ENCODE results near the gene MAG.
A peak's percentile ranks its signal among the peaks of the same experiment; 100 is the strongest.

MAG gene

GRCh38 chr19:35310331-35310730, 18.4 kb downstream of the MAG start:
- Histone ChIP-seq H3K79me1 (ENCODE audit: low read length) (no peaks in the 10 kb centered on the region), H3K4ac (ENCODE audit: low read depth, low read length) (no peak overlapping the region), H3K9me3 (ENCODE audit: insufficient read depth, low read depth, low read length) (no peaks in the 10 kb centered on the region), H3K4me2 (ENCODE audit: low read length) (no peak overlapping the region), H4K12ac (ENCODE audit: low read depth, low read length) (no peak overlapping the region), H3K23ac (ENCODE audit: low read length) (no peak overlapping the region), H2AK5ac (ENCODE audit: low read length) (no peak overlapping the region), H3K27ac (ENCODE audit: low read depth, low read length) (no peak overlapping the region), H2AFZ (ENCODE audit: insufficient read depth, low read length, poor library complexity) (no peak overlapping the region), H4K91ac (ENCODE audit: low read depth, low read length) (no peak overlapping the region), H2BK12ac (ENCODE audit: low read length) (no peak overlapping the region), H3K79me2 (ENCODE audit: control insufficient read depth, insufficient read depth, low read length, poor library complexity) (no peaks in the 10 kb centered on the region), H3K14ac (ENCODE audit: low read length) (no peak overlapping the region), H3K27me3 (ENCODE audit: insufficient read depth, low read length) (no peaks in the 10 kb centered on the region), H3K4me1 (ENCODE audit: control insufficient read depth in 1 of 2, insufficient read depth in 2 of 2, low read length in 2 of 2) (peaks cover 6 to 13% of the 10 kb centered on the region in 2 experiments), H3K18ac (ENCODE audit: low read length) (no peak overlapping the region), H4K8ac (ENCODE audit: low read depth, low read length) (no peak overlapping the region), H3K9ac (ENCODE audit: low read length) (no peak overlapping the region), H3K4me3 (ENCODE audit: low read depth, low read length) (no peak overlapping the region), H3K36me3 (ENCODE audit: control insufficient read depth in 1 of 2, insufficient read depth in 2 of 2, low read length in 2 of 2) (no peaks in the 10 kb centered on the region), H2BK120ac (ENCODE audit: insufficient read depth, low read length, poor library complexity) (no peak overlapping the region), H2BK5ac (ENCODE audit: low read depth, low read length, poor library complexity) (no peak overlapping the region)
- no CpG with 5 or more reads among the region's 12 CpGs for WGBS (ENCODE audit: extremely low coverage, insufficient coverage, insufficient read length)
- peak; percentile 80 to 87 for DNase-seq

GRCh38 chr19:35310811-35311465, 19.0 kb downstream of the MAG start:
- Histone ChIP-seq H3K36me3 (ENCODE audit: control insufficient read depth in 1 of 2, insufficient read depth in 2 of 2, low read length in 2 of 2) (no peaks in the 10 kb centered on the region), H3K4me2 (ENCODE audit: low read length) (no peak overlapping the region)
- WGBS (ENCODE audit: extremely low coverage, insufficient coverage, insufficient read length) = no CpG with 5 or more reads among the region's 10 CpGs

DNA sequence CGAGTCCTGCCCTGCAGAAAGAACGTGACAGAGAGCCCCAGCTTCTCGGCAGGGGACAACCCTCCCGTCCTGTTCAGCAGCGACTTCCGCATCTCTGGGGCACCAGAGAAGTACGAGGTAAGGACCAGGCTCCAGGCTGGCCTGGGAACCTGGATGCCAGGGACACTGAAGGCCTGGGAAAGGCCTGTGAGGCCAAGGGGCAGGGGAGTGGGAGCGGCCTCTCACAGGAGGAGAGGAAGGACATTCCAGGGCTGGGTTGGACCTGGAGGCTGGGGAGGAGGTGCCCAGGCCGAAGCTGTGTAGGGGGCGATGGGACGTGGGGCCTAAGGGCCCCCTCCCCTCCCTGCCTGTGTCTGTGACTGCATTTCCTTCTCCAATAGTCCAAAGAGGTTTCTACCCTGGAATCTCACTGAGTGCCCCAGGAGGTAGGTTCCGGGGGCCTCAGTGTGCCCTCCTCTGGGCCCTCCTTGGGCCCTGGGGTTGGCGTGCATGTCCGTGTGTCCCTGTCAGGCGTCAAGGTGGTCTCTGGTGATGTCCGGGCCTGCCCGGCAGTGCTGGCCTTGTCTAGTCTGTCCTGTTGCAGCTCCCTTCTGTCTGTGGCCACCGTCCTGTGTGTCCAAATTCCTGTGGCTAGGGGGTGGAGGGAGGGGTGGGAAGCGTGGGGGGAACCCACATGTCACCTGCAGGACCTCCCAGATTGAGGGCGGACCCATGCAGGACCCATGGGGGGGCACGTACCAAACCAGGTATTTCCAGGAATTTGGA, 20.1 kb downstream of the MAG start:
- Histone ChIP-seq H3K23ac (ENCODE audit: low read length) (no peak overlapping the region), H4K8ac (ENCODE audit: low read depth, low read length) (no peak overlapping the region), H3K36me3 (ENCODE audit: control insufficient read depth in 1 of 2, insufficient read depth in 2 of 2, low read length in 2 of 2) (no peaks in the 10 kb centered on the region), H4K12ac (ENCODE audit: low read depth, low read length) (no peak overlapping the region), H3K27me3 (ENCODE audit: insufficient read depth, low read length) (no peaks in the 10 kb centered on the region), H3K14ac (ENCODE audit: low read length) (no peak overlapping the region), H3K4me2 (ENCODE audit: low read length) (no peak overlapping the region), H3K9ac (ENCODE audit: low read length) (no peak overlapping the region), H3K9me3 (ENCODE audit: insufficient read depth, low read depth, low read length) (no peaks in the 10 kb centered on the region), H3K4me1 (ENCODE audit: control insufficient read depth in 1 of 2, insufficient read depth in 2 of 2, low read length in 2 of 2) (peaks cover 6 to 13% of the 10 kb centered on the region in 2 experiments), H2AFZ (ENCODE audit: insufficient read depth, low read length, poor library complexity) (no peak overlapping the region), H4K91ac (ENCODE audit: low read depth, low read length) (no peak overlapping the region), H3K27ac (ENCODE audit: low read depth, low read length) (no peak overlapping the region), H2BK5ac (ENCODE audit: low read depth, low read length, poor library complexity) (no peak overlapping the region), H3K79me1 (ENCODE audit: low read length) (no peaks in the 10 kb centered on the region), H3K79me2 (ENCODE audit: control insufficient read depth, insufficient read depth, low read length, poor library complexity) (no peaks in the 10 kb centered on the region), H3K4ac (ENCODE audit: low read depth, low read length) (no peak overlapping the region), H2AK5ac (ENCODE audit: low read length) (no peak overlapping the region), H3K18ac (ENCODE audit: low read length) (no peak overlapping the region), H3K4me3 (ENCODE audit: low read depth, low read length) (no peak overlapping the region), H2BK120ac (ENCODE audit: insufficient read depth, low read length, poor library complexity) (no peak overlapping the region), H2BK12ac (ENCODE audit: low read length) (no peak overlapping the region)
- DNase-seq = peak in 1 of 2 donors; percentile 34
- WGBS (ENCODE audit: extremely low coverage, insufficient coverage, insufficient read length) = no CpG with 5 or more reads among the region's 21 CpGs

More at GRCh38 chr19:35310811-35311465, 19.0 kb downstream of the MAG start:
- Histone ChIP-seq H2AK5ac (ENCODE audit: low read length) (no peak overlapping the region), H3K9ac (ENCODE audit: low read length) (no peak overlapping the region), H3K27me3 (ENCODE audit: insufficient read depth, low read length) (no peaks in the 10 kb centered on the region), H2AFZ (ENCODE audit: insufficient read depth, low read length, poor library complexity) (no peak overlapping the region), H3K4me1 (ENCODE audit: control insufficient read depth in 1 of 2, insufficient read depth in 2 of 2, low read length in 2 of 2) (peaks cover 6 to 13% of the 10 kb centered on the region in 2 experiments), H3K4ac (ENCODE audit: low read depth, low read length) (no peak overlapping the region), H4K8ac (ENCODE audit: low read depth, low read length) (no peak overlapping the region), H2BK5ac (ENCODE audit: low read depth, low read length, poor library complexity) (no peak overlapping the region), H3K27ac (ENCODE audit: low read depth, low read length) (no peak overlapping the region), H2BK12ac (ENCODE audit: low read length) (no peak overlapping the region), H3K9me3 (ENCODE audit: insufficient read depth, low read depth, low read length) (no peaks in the 10 kb centered on the region), H3K18ac (ENCODE audit: low read length) (no peak overlapping the region), H4K91ac (ENCODE audit: low read depth, low read length) (no peak overlapping the region), H3K79me2 (ENCODE audit: control insufficient read depth, insufficient read depth, low read length, poor library complexity) (no peaks in the 10 kb centered on the region), H4K12ac (ENCODE audit: low read depth, low read length) (no peak overlapping the region), H3K79me1 (ENCODE audit: low read length) (no peaks in the 10 kb centered on the region), H3K23ac (ENCODE audit: low read length) (no peak overlapping the region), H3K4me3 (ENCODE audit: low read depth, low read length) (no peak overlapping the region), H2BK120ac (ENCODE audit: insufficient read depth, low read length, poor library complexity) (no peak overlapping the region), H3K14ac (ENCODE audit: low read length) (no peak overlapping the region)
- DNase-seq = peak; percentile 75 to 90

GRCh38 chr19:35313587-35313986, 21.6 kb downstream of the MAG start:
- H3K4me3 ChIP-seq (ENCODE audit: low read depth, low read length) = no peak overlapping the region
- no peaks in the 10 kb centered on the region for H3K79me1 ChIP-seq (ENCODE audit: low read length)
- no peak overlapping the region for H3K27ac ChIP-seq (ENCODE audit: low read depth, low read length)
- H4K8ac ChIP-seq (ENCODE audit: low read depth, low read length) = no peak overlapping the region
- H3K27me3 ChIP-seq (ENCODE audit: insufficient read depth, low read length) = no peaks in the 10 kb centered on the region
- H2AFZ ChIP-seq (ENCODE audit: insufficient read depth, low read length, poor library complexity) = no peak overlapping the region
- no peak overlapping the region for H3K4me2 ChIP-seq (ENCODE audit: low read length)
- H3K9ac ChIP-seq (ENCODE audit: low read length) = no peak overlapping the region
- H3K79me2 ChIP-seq (ENCODE audit: control insufficient read depth, insufficient read depth, low read length, poor library complexity) = no peaks in the 10 kb centered on the region
- no peak overlapping the region for H3K23ac ChIP-seq (ENCODE audit: low read length)
- no peaks in the 10 kb centered on the region for H3K9me3 ChIP-seq (ENCODE audit: insufficient read depth, low read depth, low read length)
- H3K14ac ChIP-seq (ENCODE audit: low read length) = no peak overlapping the region
- no CpG with 5 or more reads among the region's 7 CpGs for WGBS (ENCODE audit: extremely low coverage, insufficient coverage, insufficient read length)
- H3K4me1 ChIP-seq (ENCODE audit: control insufficient read depth in 1 of 2, insufficient read depth in 2 of 2, low read length in 2 of 2) = peaks cover 6 to 13% of the 10 kb centered on the region in 2 experiments
- H3K4ac ChIP-seq (ENCODE audit: low read depth, low read length) = no peak overlapping the region
- no peak overlapping the region for H2BK5ac ChIP-seq (ENCODE audit: low read depth, low read length, poor library complexity)
- no peak for DNase-seq
- H2BK120ac ChIP-seq (ENCODE audit: insufficient read depth, low read length, poor library complexity) = no peak overlapping the region
- H2BK12ac ChIP-seq (ENCODE audit: low read length) = no peak overlapping the region
- H4K12ac ChIP-seq (ENCODE audit: low read depth, low read length) = no peak overlapping the region
- H2AK5ac ChIP-seq (ENCODE audit: low read length) = no peak overlapping the region
- no peaks in the 10 kb centered on the region for H3K36me3 ChIP-seq (ENCODE audit: control insufficient read depth in 1 of 2, insufficient read depth in 2 of 2, low read length in 2 of 2)
- H3K18ac ChIP-seq (ENCODE audit: low read length) = no peak overlapping the region
- H4K91ac ChIP-seq (ENCODE audit: low read depth, low read length) = no peak overlapping the region
